ENCODE results near the gene SH3RF3. TPM values are rescaled to one million over a fixed set of nuclear protein-coding genes. Genes with fewer than 3 reads are reported as not detected.
A peak's percentile ranks its signal among the peaks of the same experiment; 100 is the strongest.

Gene SH3RF3
- total and polyA plus RNA-seq, 5 donors from 2014 or later: 0.16 to 1.6 (median 0.76) TPM

DNA sequence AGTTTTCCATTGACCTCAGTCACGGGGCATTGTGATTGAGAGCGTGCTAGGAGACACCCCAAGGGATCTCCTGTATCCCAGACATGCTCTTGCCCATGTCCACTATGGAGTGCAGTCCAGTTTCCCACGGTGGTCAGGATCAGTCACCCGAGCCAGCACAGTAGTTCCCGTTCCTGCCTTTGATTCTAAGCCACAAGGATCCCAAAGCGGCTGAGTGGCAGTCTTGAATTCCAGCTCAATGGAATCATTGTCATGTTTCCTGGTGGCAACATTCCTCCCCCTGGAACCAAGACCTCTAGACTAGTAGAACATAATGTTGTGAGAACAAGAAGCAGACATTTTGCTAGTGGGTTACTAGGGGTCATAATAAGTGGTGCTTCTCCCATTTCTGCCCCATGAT is 330.5 kb downstream of the SH3RF3 start:
- peaks cover 0 to 1% (median 0%) of the 10 kb centered on the region in 4 donors for H3K4me1 Mint-ChIP-seq
- no peak for ATAC-seq (ENCODE audit: low read depth in 2 of 2)
- H3K9me3 Mint-ChIP-seq: peaks cover 0 to 1% (median 0%) of the 10 kb centered on the region in 7 donors
- Histone ChIP-seq H3K9me3 (ENCODE audit: control insufficient read depth in 2 of 2, low read length in 2 of 2) (no peaks in the 10 kb centered on the region), H3K4me1 (ENCODE audit: control insufficient read depth, insufficient read depth, low read length, poor library complexity, severe bottlenecking) (no peaks in the 10 kb centered on the region), H3K4me3 (ENCODE audit: low read depth, low read length) (no peak overlapping the region), H3K27me3 (ENCODE audit: control insufficient read depth, insufficient read depth, low read length) (no peaks in the 10 kb centered on the region), H3K27ac (ENCODE audit: insufficient read depth, low read length, poor library complexity, severe bottlenecking) (no peak overlapping the region), H3K36me3 (ENCODE audit: control insufficient read depth, insufficient read depth, low read length) (no peaks in the 10 kb centered on the region)
- H3K27me3 Mint-ChIP-seq: no peaks in the 10 kb centered on the region
- no peak for DNase-seq
- H3K27ac Mint-ChIP-seq: no peak overlapping the region
- peaks cover 7% of the 10 kb centered on the region for H3K36me3 Mint-ChIP-seq
- no peak overlapping the region for H3K4me3 Mint-ChIP-seq

- H3K4me1 Mint-ChIP-seq: no peaks in the 10 kb centered on the region
- Histone ChIP-seq H3K9me3 (ENCODE audit: control insufficient read depth in 2 of 2, low read length in 2 of 2) (no peaks in the 10 kb centered on the region), H3K4me1 (ENCODE audit: control insufficient read depth, insufficient read depth, low read length, poor library complexity, severe bottlenecking) (no peaks in the 10 kb centered on the region), H3K27me3 (ENCODE audit: control insufficient read depth, insufficient read depth, low read length) (no peaks in the 10 kb centered on the region), H3K27ac (ENCODE audit: insufficient read depth, low read length, poor library complexity, severe bottlenecking) (no peak overlapping the region), H3K36me3 (ENCODE audit: control insufficient read depth, insufficient read depth, low read length) (no peaks in the 10 kb centered on the region), H3K4me3 (ENCODE audit: low read depth, low read length) (no peak overlapping the region)
- no peaks in the 10 kb centered on the region for H3K27me3 Mint-ChIP-seq
- peak overlapping the region in 1 of 3 donors; percentile 70 for H3K27ac Mint-ChIP-seq
- peaks cover 9% of the 10 kb centered on the region for H3K36me3 Mint-ChIP-seq
- DNase-seq: no peak
- peaks cover 0 to 1% (median 0%) of the 10 kb centered on the region in 7 donors for H3K9me3 Mint-ChIP-seq
- no peak overlapping the region for H3K4me3 Mint-ChIP-seq
- no peak for ATAC-seq (ENCODE audit: low read depth in 2 of 2)
These were observed 331.7 kb downstream of the SH3RF3 start for GRCh38 chr2:109460553-109461324.

DNA sequence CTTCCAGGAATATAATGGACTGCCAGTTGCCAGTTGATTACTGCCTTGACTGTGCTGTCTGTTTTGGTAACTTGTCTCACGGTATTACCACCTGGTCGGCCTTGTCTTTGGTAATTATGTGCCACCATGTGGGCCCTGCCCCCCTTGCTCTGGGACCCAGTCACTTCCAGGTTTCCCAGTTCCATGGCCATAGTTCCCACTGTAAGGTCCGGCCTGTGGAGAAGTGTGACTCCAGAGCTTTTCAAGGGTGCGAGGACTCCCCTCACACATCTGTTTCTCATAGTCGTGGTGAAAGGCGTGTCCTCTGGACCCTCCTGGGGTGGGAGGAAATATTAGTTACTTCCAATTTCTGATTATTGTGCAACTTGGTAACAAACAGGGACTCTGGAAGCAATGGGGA is 334.2 kb downstream of the SH3RF3 start:
- Mint-ChIP-seq H3K36me3 (peaks cover 3% of the 10 kb centered on the region), H3K27ac (no peak overlapping the region), H3K27me3 (no peaks in the 10 kb centered on the region), H3K9me3 (peaks cover 0 to 1% (median 0%) of the 10 kb centered on the region in 7 donors), H3K4me1 (no peaks in the 10 kb centered on the region), H3K4me3 (no peak overlapping the region)
- no peaks in the 10 kb centered on the region for H3K27me3 ChIP-seq (ENCODE audit: control insufficient read depth, insufficient read depth, low read length)
- no peak overlapping the region for H3K4me3 ChIP-seq (ENCODE audit: low read depth, low read length)
- no peaks in the 10 kb centered on the region for H3K4me1 ChIP-seq (ENCODE audit: control insufficient read depth, insufficient read depth, low read length, poor library complexity, severe bottlenecking)
- no peaks in the 10 kb centered on the region for H3K9me3 ChIP-seq (ENCODE audit: control insufficient read depth in 2 of 2, low read length in 2 of 2)
- H3K36me3 ChIP-seq (ENCODE audit: control insufficient read depth, insufficient read depth, low read length): no peaks in the 10 kb centered on the region
- DNase-seq: no peak
- no peak overlapping the region for H3K27ac ChIP-seq (ENCODE audit: insufficient read depth, low read length, poor library complexity, severe bottlenecking)
- no peak for ATAC-seq (ENCODE audit: low read depth in 2 of 2)

GRCh38 chr2:109463891-109464290 is 334.9 kb downstream of the SH3RF3 start:
- peaks cover 0 to 1% (median 0%) of the 10 kb centered on the region in 7 donors for H3K9me3 Mint-ChIP-seq

GRCh38 chr2:109466674-109467575 is 337.9 kb downstream of the SH3RF3 start:
- ATAC-seq (ENCODE audit: low read depth in 2 of 2): no peak
- H3K27ac ChIP-seq (ENCODE audit: insufficient read depth, low read length, poor library complexity, severe bottlenecking): no peak overlapping the region
- no peaks in the 10 kb centered on the region for H3K4me1 ChIP-seq (ENCODE audit: control insufficient read depth, insufficient read depth, low read length, poor library complexity, severe bottlenecking)
- Mint-ChIP-seq H3K4me3 (no peak overlapping the region), H3K36me3 (peaks cover 6% of the 10 kb centered on the region), H3K27me3 (no peaks in the 10 kb centered on the region), H3K9me3 (peaks cover 0 to 1% (median 0%) of the 10 kb centered on the region in 7 donors), H3K27ac (no peak overlapping the region), H3K4me1 (no peaks in the 10 kb centered on the region)
- H3K9me3 ChIP-seq (ENCODE audit: control insufficient read depth in 2 of 2, low read length in 2 of 2): no peaks in the 10 kb centered on the region
- no peak for DNase-seq
- H3K27me3 ChIP-seq (ENCODE audit: control insufficient read depth, insufficient read depth, low read length): no peaks in the 10 kb centered on the region
- no peak overlapping the region for H3K4me3 ChIP-seq (ENCODE audit: low read depth, low read length)
- no peaks in the 10 kb centered on the region for H3K36me3 ChIP-seq (ENCODE audit: control insufficient read depth, insufficient read depth, low read length)

More at GRCh38 chr2:109463891-109464290, 334.9 kb downstream of the SH3RF3 start:
- Histone ChIP-seq H3K27me3 (ENCODE audit: control insufficient read depth, insufficient read depth, low read length) (no peaks in the 10 kb centered on the region), H3K4me1 (ENCODE audit: control insufficient read depth, insufficient read depth, low read length, poor library complexity, severe bottlenecking) (no peaks in the 10 kb centered on the region), H3K9me3 (ENCODE audit: control insufficient read depth in 2 of 2, low read length in 2 of 2) (no peaks in the 10 kb centered on the region), H3K36me3 (ENCODE audit: control insufficient read depth, insufficient read depth, low read length) (no peaks in the 10 kb centered on the region), H3K27ac (ENCODE audit: insufficient read depth, low read length, poor library complexity, severe bottlenecking) (no peak overlapping the region), H3K4me3 (ENCODE audit: low read depth, low read length) (no peak overlapping the region)
- H3K4me1 Mint-ChIP-seq: no peaks in the 10 kb centered on the region
- no peak for ATAC-seq (ENCODE audit: low read depth in 2 of 2)
- peaks cover 3% of the 10 kb centered on the region for H3K36me3 Mint-ChIP-seq
- no peak overlapping the region for H3K27ac Mint-ChIP-seq
- H3K4me3 Mint-ChIP-seq: no peak overlapping the region
- no peak for DNase-seq
- H3K27me3 Mint-ChIP-seq: no peaks in the 10 kb centered on the region

DNA sequence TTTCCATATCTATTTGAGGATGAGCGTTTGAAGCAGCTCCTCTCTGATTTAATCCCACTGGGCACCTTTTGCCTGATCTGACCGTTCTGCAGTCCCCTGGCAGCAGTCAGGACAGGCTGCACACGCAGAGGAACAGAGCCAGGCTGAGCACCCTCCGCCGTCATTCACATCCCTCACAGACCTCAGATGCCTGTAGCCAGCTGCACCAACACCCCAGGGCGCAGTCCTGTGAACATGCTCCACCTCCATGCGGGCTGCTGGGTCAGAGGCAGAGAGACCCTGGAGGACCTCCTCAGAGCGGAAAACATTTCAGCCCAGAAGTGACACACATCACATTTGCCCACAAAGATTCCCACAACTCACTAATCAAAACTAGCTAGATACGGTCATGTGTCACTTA is 338.7 kb downstream of the SH3RF3 start:
- Histone ChIP-seq H3K27ac (ENCODE audit: insufficient read depth, low read length, poor library complexity, severe bottlenecking) (no peak overlapping the region), H3K9me3 (ENCODE audit: control insufficient read depth in 2 of 2, low read length in 2 of 2) (no peaks in the 10 kb centered on the region), H3K4me1 (ENCODE audit: control insufficient read depth, insufficient read depth, low read length, poor library complexity, severe bottlenecking) (no peaks in the 10 kb centered on the region), H3K36me3 (ENCODE audit: control insufficient read depth, insufficient read depth, low read length) (no peaks in the 10 kb centered on the region), H3K4me3 (ENCODE audit: low read depth, low read length) (no peak overlapping the region), H3K27me3 (ENCODE audit: control insufficient read depth, insufficient read depth, low read length) (no peaks in the 10 kb centered on the region)
- peaks cover 0 to 1% (median 0%) of the 10 kb centered on the region in 7 donors for H3K9me3 Mint-ChIP-seq
- H3K4me1 Mint-ChIP-seq: no peaks in the 10 kb centered on the region
- DNase-seq (no peak), ATAC-seq (ENCODE audit: low read depth in 2 of 2) (no peak)
- H3K36me3 Mint-ChIP-seq: peaks cover 6% of the 10 kb centered on the region
- no peak overlapping the region for H3K4me3 Mint-ChIP-seq
- no peak overlapping the region for H3K27ac Mint-ChIP-seq
- no peaks in the 10 kb centered on the region for H3K27me3 Mint-ChIP-seq

GRCh38 chr2:109468893-109469292 is 339.9 kb downstream of the SH3RF3 start:
- no peaks in the 10 kb centered on the region for H3K27me3 Mint-ChIP-seq
- ATAC-seq (ENCODE audit: low read depth in 2 of 2) (no peak), DNase-seq (no peak)
- Histone ChIP-seq H3K4me1 (ENCODE audit: control insufficient read depth, insufficient read depth, low read length, poor library complexity, severe bottlenecking) (no peaks in the 10 kb centered on the region), H3K4me3 (ENCODE audit: low read depth, low read length) (no peak overlapping the region), H3K9me3 (ENCODE audit: control insufficient read depth in 2 of 2, low read length in 2 of 2) (no peaks in the 10 kb centered on the region), H3K27ac (ENCODE audit: insufficient read depth, low read length, poor library complexity, severe bottlenecking) (no peak overlapping the region), H3K36me3 (ENCODE audit: control insufficient read depth, insufficient read depth, low read length) (no peaks in the 10 kb centered on the region), H3K27me3 (ENCODE audit: control insufficient read depth, insufficient read depth, low read length) (no peaks in the 10 kb centered on the region)
- no peak overlapping the region for H3K4me3 Mint-ChIP-seq
- peaks cover 0 to 1% (median 0%) of the 10 kb centered on the region in 7 donors for H3K9me3 Mint-ChIP-seq
- no peak overlapping the region for H3K27ac Mint-ChIP-seq
- peaks cover 6% of the 10 kb centered on the region for H3K36me3 Mint-ChIP-seq
- peaks cover 0 to 2% (median 0%) of the 10 kb centered on the region in 4 donors for H3K4me1 Mint-ChIP-seq
